ENCODE data around the gene MAGEA2B.
"Not testable (repeated sequence)": the region's sequence is repeated elsewhere in the genome, so short reads cannot be mapped to it uniquely, and the experiment has no call there.

Gene MAGEA2B, protein sequence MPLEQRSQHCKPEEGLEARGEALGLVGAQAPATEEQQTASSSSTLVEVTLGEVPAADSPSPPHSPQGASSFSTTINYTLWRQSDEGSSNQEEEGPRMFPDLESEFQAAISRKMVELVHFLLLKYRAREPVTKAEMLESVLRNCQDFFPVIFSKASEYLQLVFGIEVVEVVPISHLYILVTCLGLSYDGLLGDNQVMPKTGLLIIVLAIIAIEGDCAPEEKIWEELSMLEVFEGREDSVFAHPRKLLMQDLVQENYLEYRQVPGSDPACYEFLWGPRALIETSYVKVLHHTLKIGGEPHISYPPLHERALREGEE

DNA sequence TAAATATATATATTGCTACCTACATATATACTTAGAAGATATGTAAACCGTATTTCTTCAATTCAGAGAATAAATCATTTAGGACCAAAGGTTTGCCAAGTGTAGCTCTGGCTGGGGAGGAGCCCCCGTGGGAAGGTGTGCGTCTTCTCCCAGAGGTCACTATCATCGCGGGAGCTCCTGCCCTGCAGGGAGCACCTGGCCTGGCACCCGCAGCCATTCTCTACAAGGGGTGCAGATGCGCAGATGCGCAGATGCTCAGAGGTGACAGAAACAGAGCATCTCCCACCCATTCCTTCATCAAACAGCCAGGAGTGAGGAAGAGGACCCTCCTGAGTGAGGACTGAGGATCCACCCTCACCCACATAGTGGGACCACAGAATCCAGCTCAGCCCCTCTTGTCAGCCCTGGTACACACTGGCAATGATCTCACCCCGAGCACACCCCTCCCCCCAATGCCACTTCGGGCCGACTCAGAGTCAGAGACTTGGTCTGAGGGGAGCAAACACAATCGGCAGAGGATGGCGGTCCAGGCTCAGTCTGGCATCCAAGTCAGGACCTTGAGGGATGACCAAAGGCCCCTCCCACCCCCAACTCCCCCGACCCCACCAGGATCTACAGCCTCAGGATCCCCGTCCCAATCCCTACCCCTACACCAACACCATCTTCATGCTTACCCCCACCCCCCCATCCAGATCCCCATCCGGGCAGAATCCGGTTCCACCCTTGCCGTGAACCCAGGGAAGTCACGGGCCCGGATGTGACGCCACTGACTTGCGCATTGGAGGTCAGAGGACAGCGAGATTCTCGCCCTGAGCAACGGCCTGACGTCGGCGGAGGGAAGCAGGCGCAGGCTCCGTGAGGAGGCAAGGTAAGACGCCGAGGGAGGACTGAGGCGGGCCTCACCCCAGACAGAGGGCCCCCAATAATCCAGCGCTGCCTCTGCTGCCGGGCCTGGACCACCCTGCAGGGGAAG, at the start of gene MAGEA2B:
Gene MAGEA2B, plus strand, starts transcription at position 814 of the 973 bp plus-strand sequence. CDS start 2,479 bp downstream, outside the sequence.
- DNase-seq: not testable (repeated sequence)

DNA sequence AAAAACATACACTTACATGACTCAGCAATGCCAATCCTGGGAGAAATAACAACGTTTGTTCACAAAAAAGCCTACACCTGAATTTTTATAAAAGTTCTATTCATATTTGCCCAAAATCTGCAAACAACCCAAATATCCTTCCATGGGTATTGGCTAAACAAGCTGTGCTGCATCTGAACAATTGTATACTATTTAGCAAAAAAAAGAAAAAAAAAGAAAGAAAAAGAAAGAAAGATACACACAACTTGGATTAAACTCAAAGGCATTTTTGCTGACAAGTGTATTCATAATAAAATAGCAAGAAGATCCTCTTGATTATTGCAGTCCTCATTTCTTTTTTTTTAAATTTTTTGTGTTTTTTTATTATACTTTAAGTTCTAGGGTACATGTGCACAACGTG, 40.3 kb upstream of the MAGEA2B start:
- no peak for DNase-seq

DNA sequence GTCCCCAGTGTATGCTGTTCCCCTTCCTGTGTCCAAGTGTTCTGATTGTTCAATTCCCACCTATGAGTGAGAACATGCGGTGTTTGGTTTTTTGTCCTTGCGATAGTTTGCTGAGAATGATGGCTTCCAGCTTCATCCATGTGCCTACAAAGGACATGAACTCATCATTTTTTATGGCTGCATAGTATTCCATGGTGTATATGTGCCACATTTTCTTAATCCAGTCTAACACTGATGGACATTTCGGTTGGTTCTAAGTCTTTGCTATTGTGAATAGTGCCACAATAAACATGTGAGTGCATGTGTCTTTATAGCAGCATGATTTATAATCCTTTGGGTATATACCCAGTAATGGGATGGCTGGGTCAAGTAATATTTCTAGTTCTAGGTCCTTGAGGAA, 39.8 kb upstream of the MAGEA2B start:
- not testable (repeated sequence) for DNase-seq

DNA sequence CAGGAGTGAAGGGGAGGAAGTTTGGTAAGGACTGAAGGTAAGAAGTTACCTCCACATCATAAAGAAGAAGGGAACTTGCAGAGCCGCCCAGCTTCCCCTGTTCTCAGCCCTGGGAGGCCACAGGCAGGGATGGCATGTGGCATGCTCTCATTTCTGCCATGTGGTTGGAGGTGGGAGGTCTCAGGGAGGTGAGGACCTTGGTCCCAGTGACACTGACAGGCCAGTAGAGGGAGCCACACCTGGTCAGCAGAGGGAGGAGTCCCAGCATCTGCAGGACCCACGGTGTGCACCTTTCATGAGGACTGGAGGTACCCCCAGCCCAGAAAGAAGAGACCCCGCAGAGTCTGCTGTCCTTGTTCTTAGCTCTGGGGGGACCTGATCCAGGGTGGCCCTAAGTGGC, 33.4 kb upstream of the MAGEA2B start:
- DNase-seq: not testable (repeated sequence)

DNA sequence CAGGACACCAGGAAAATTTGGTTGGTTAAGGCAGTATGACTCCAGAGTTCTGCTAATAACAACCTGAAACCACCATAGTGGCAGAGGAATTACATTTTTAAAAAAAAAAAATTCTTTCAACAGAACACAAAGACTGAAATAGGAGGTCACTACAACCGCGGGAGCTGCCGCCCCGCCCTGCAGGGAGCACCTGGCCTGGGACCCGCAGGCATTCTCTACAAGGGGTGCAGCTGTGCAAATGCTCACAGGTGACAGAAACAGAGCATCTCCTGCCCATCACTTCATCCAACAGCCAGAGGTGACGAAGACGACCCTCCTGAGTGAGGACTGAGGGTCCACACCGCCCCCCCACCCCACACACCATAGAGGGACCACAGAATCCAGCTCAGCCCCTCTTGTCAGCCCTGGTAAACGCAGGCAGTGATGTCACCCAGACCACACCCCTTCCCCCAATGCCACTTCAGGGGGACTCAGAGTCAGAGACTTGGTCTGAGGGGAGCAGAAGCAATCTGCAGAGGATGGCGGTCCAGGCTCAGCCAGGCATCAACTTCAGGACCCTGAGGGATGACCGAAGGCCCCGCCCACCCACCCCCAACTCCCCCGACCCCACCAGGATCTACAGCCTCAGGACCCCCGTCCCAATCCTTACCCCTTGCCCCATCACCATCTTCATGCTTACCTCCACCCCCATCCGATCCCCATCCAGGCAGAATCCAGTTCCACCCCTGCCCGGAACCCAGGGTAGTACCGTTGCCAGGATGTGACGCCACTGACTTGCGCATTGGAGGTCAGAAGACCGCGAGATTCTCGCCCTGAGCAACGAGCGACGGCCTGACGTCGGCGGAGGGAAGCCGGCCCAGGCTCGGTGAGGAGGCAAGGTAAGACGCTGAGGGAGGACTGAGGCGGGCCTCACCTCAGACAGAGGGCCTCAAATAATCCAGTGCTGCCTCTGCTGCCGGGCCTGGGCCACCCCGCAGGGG, 16.2 kb upstream of the MAGEA2B start, which contains the start of gene MAGEA3:
Gene MAGEA3, plus strand, starts transcription at position 843 of the 980 bp plus-strand sequence. CDS start 2,039 bp downstream, outside the sequence.
- not testable (repeated sequence) for DNase-seq

DNA sequence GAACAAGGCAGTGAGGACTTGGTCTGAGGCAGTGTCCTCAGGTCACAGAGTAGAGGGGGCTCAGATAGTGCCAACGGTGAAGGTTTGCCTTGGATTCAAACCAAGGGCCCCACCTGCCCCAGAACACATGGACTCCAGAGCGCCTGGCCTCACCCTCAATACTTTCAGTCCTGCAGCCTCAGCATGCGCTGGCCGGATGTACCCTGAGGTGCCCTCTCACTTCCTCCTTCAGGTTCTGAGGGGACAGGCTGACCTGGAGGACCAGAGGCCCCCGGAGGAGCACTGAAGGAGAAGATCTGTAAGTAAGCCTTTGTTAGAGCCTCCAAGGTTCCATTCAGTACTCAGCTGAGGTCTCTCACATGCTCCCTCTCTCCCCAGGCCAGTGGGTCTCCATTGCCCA, 14.0 kb upstream of the MAGEA2B start:
- not testable (repeated sequence) for DNase-seq

DNA sequence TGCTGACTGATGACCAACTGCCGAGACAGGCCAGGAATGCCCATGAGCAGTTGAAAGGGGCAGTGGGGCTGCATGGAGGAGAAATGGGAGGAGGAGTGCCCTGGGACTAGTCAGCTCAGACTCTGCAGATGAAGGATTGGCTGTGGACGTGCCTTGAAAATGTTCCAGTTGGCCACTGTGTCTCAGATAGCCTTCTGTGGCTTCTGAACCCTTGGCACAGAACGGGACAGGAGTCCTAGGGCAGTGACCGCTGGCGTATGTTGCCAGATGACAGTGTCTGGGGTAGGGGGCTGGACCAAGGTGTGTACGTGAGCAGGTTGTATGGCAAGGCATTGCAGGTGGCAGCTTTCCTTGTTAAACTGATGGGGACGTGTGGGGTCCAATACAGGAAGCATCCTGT, 7.9 kb upstream of the MAGEA2B start:
- DNase-seq: not testable (repeated sequence)

DNA sequence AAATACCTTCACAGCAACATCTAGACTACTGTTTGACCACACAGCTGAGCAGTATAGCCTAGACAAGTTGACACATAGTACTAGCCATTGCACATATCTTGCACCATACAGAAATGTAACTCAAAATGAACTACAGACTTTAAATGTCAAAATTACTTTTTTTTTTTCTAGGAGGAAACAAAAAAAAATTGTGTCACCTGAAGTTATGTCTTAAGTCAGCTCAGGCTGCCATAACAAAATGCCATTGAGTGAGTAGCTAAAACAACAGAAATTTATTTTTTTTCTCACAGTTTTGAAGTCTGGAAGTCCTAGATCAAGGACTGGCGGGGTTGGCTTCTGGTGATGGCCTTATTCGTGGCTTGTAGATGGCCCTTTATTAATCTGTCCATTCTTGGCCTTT, 5.3 kb upstream of the MAGEA2B start, which contains the start of gene CSAG2:
Gene CSAG2, minus strand, starts transcription at position 101 of the 400 bp plus-strand sequence. CDS start 161 bp downstream, outside the sequence.
- DNase-seq: not testable (repeated sequence)

DNA sequence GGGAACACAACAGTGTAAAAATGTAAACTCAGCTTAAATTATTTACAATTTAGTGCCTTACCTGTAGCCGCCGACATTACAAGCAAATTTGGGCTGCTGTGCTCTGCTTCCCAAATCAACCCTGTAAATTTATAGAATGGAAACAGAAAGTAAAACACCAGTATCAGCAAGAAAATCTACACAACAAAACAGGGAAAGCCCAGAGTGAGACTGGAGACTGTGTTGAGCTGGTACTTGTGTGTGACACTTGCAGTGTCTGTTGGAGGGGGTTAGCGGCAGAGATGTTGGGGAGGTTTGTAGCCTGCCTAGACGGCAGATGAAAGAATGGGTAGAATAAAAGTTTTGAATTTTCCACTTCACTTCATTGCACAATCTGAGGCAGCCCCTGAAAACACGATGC, 1.2 kb upstream of the MAGEA2B start:
- DNase-seq: not testable (repeated sequence)

DNA sequence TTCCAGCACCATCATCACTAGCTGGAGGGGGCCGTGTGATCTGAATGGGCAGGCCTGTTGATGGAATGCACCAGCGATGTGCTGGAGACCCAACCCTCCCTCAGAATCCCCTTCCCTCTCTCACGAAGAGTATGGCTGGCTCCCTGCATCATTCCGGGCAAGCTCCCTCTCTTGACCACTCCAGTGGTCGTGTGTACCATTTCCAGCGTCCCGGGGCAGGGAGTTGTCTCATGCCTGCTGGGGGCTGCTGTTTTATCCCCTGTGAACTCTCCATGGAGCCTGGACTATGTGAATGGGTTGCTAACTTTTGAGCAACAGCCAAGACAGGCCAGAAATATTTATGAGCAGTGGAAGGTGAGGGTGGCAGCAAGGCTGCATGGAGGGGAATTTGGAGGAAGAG, 11.0 kb downstream of the MAGEA2B start:
- no peak for DNase-seq

DNA sequence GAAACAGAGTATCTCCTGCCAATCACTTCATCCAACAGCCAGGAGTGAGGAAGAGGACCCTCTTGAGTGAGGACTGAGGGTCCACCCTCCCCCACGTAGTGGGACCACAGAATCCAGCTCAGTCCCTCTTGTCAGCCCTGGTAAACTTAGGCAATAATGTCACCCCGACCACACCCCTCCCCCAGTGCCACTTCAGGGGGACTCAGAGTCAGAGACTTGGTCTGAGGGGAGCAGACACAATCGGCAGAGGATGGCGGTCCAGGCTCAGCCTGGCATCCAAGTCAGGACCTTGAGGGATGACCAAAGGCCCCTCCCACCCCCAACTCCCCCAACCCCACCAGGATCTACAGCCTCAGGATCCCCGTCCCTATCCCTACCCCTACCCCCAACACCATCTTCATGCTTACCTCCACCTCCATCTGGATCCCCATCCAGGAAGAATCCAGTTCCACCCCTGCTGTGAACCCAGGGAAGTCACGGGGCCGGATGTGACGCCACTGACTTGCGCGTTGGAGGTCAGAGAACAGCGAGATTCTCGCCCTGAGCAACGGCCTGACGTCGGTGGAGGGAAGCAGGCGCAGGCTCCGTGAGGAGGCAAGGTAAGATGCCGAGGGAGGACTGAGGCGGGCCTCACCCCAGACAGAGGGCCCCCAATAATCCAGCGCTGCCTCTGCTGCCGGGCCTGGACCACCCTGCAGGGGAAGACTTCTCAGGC, 19.0 kb downstream of the MAGEA2B start, which contains the start of the genes CSAG1 and MAGEA12:
Gene CSAG1, minus strand, starts transcription at position 461 of the 715 bp plus-strand sequence. CDS start 1,261 bp downstream, outside the sequence.
Gene MAGEA12, plus strand, starts transcription at position 497 of the 715 bp plus-strand sequence. CDS start 2,405 bp downstream, outside the sequence.
- DNase-seq: no peak

DNA sequence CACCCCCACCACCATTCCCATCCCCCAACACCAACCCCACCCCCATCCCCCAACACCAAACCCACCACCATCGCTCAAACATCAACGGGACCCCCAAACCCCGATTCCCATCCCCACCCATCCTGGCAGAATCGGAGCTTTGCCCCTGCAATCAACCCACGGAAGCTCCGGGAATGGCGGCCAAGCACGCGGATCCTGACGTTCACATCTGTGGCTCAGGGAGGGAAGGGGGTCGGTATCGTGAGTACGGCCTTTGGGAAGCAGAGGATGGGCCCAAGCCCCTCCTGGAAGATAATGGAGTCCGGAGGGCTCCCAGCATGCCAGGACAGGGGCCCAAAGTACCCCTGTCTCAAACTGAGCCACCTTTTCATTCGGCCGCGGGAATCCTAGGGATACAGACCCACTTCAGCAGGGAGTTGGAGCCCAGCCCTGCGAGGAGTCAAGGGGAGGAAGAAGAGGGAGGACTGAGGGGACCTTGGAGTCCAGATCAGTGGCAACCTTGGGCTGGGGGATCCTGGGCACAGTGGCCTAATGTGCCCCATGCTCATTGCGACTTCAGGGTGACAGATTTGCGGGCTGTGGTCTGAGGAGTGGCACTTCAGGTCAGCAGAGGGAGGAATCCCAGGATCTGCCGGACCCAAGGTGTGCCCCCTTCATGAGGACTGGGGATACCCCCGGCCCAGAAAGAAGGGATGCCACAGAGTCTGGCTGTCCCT, 19.9 kb downstream of the MAGEA2B start:
- DNase-seq: not testable (repeated sequence)

DNA sequence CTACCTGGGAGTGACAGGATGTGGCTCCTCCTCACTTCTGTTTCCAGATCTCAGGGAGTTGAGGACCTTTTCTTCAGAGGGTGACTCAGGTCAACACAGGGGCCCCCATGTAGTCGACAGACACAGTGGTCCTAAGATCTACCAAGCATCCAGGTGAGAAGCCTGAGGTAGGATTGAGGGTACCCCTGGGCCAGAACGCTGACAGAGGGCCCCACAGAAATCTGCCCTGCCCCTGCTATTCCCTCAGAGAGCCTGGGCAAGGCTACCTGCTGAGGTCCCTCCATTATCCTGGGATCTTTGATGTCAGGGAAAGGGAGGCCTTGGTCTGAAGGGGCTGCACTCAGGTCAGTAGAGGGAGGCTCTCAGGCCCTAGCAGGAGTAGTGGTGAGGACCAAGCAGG, 20.7 kb downstream of the MAGEA2B start:
- DNase-seq: no peak

DNA sequence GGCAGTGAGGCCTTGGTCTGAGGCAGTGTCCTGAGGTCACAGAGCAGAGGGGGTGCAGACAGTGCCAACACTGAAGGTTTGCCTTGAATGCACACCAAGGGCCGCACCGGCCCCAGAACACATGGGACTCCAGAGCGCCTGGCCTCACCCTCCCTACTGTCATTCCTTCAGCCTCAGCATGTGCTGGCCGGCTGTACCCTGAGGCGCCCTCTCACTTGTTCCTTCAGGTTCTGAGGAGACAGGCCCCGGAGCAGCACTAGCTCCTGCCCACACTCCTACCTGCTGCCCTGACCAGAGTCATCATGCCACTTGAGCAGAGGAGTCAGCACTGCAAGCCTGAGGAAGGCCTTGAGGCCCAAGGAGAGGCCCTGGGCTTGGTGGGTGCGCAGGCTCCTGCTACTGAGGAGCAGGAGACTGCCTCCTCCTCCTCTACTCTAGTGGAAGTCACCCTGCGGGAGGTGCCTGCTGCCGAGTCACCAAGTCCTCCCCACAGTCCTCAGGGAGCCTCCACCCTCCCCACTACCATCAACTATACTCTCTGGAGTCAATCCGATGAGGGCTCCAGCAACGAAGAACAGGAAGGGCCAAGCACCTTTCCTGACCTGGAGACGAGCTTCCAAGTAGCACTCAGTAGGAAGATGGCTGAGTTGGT, 21.6 kb downstream of the MAGEA2B start:
- no peak for DNase-seq

DNA sequence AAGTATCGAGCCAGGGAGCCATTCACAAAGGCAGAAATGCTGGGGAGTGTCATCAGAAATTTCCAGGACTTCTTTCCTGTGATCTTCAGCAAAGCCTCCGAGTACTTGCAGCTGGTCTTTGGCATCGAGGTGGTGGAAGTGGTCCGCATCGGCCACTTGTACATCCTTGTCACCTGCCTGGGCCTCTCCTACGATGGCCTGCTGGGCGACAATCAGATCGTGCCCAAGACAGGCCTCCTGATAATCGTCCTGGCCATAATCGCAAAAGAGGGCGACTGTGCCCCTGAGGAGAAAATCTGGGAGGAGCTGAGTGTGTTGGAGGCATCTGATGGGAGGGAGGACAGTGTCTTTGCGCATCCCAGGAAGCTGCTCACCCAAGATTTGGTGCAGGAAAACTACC, 22.1 kb downstream of the MAGEA2B start:
- not testable (repeated sequence) for DNase-seq

DNA sequence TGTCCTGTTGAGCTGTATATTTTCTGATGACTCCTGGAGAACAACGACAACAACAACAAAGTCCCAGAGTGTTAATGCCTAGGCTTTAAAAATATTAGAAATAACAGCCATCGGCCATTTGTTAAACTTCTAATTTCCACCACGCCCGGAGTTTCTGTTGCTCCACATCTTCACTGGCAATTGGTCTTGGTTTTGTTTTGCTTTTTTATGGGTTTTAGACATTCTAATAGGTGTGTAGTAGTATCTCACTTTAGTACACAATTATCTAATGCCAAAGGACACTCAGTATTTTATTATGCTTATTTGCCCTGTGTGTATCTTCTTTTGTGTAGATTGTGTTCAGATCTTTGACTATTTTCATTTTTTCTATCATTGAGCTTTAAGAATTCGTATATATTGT, 24.1 kb downstream of the MAGEA2B start:
- no peak for DNase-seq

DNA sequence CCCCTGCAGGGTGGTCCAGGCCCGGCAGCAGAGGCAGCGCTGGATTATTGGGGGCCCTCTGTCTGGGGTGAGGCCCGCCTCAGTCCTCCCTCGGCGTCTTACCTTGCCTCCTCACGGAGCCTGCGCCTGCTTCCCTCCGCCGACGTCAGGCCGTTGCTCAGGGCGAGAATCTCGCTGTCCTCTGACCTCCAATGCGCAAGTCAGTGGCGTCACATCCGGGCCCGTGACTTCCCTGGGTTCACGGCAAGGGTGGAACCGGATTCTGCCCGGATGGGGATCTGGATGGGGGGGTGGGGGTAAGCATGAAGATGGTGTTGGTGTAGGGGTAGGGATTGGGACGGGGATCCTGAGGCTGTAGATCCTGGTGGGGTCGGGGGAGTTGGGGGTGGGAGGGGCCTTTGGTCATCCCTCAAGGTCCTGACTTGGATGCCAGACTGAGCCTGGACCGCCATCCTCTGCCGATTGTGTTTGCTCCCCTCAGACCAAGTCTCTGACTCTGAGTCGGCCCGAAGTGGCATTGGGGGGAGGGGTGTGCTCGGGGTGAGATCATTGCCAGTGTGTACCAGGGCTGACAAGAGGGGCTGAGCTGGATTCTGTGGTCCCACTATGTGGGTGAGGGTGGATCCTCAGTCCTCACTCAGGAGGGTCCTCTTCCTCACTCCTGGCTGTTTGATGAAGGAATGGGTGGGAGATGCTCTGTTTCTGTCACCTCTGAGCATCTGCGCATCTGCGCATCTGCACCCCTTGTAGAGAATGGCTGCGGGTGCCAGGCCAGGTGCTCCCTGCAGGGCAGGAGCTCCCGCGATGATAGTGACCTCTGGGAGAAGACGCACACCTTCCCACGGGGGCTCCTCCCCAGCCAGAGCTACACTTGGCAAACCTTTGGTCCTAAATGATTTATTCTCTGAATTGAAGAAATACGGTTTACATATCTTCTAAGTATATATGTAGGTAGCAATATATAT, 39.5 kb downstream of the MAGEA2B start, which contains the start of gene MAGEA2:
Gene MAGEA2, minus strand, starts transcription at position 157 of the 965 bp plus-strand sequence. CDS start 2,479 bp downstream, outside the sequence.
- DNase-seq: not testable (repeated sequence)

DNA sequence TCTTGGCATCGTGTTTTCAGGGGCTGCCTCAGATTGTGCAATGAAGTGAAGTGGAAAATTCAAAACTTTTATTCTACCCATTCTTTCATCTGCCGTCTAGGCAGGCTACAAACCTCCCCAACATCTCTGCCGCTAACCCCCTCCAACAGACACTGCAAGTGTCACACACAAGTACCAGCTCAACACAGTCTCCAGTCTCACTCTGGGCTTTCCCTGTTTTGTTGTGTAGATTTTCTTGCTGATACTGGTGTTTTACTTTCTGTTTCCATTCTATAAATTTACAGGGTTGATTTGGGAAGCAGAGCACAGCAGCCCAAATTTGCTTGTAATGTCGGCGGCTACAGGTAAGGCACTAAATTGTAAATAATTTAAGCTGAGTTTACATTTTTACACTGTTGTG, 40.4 kb downstream of the MAGEA2B start:
- DNase-seq: not testable (repeated sequence)
